ENCODE measurements around the gene CWC27.

DNA sequence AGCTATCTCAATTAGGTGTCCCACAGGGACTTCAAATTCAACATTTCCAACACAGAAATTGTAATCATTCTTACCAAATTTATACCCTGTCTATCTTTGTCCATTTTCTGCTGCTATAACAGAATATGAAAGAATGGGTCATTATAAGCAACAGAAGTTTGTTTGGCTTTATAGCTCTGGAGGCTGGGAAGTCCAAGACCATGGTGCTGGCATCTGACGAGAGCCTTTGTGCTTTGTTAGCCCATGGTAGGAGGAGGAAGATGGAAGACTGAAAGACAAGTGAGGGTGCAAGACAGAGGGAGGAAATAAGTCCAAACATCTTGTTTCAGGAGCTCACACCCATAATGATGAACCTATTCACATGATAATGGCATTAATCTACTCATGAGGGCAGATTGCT is 72.2 kb downstream of the CWC27 start:
- no peak for TF ChIP-seq POLR2A (IDR thresholded peaks at IDR 0.05)
- TF ChIP-seq, protein P1, sequence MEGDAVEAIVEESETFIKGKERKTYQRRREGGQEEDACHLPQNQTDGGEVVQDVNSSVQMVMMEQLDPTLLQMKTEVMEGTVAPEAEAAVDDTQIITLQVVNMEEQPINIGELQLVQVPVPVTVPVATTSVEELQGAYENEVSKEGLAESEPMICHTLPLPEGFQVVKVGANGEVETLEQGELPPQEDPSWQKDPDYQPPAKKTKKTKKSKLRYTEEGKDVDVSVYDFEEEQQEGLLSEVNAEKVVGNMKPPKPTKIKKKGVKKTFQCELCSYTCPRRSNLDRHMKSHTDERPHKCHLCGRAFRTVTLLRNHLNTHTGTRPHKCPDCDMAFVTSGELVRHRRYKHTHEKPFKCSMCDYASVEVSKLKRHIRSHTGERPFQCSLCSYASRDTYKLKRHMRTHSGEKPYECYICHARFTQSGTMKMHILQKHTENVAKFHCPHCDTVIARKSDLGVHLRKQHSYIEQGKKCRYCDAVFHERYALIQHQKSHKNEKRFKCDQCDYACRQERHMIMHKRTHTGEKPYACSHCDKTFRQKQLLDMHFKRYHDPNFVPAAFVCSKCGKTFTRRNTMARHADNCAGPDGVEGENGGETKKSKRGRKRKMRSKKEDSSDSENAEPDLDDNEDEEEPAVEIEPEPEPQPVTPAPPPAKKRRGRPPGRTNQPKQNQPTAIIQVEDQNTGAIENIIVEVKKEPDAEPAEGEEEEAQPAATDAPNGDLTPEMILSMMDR (IDR thresholded peaks at IDR 0.05): no peak
